ENCODE measurements around the gene COL24A1.

DNA sequence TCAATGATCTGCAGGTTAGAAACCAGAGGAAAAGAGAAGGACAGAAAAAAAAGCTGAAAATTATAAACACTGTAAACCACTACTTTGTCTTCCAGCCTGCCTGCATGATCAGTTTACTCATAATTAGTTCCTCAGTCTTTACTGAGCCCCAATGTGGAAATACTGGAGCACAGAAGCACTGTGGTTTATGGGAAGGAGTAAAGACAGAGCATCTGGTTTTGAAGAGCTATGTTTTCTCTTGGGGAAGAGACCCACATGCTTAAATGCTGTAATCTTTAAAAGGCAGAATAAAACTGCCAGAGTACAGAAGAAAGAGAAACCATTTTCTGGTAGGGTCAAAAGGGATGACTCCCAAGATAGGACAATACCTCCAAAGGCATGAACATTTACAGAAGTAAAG lies 289.4 kb downstream of the COL24A1 start:
- TF ChIP-seq CTCF (IDR thresholded peaks at IDR 0.05; ENCODE audit: control extremely low read depth in 1 of 3, insufficient read depth in 1 of 3, low read depth in 1 of 3, low read length in 3 of 3) (no peak), BRCA1 (IDR thresholded peaks at IDR 0.05; ENCODE audit: low read depth, low read length) (no peak), GABPA (IDR thresholded peaks at IDR 0.05; ENCODE audit: borderline replicate concordance, insufficient read depth, low read length) (no peak), CEBPB (IDR thresholded peaks at IDR 0.05; ENCODE audit: low read depth, low read length) (no peak), POLR2A (IDR thresholded peaks at IDR 0.05; ENCODE audit: control extremely low read depth in 1 of 2, low read depth in 2 of 2, low read length in 2 of 2) (no peak), KDM4A (IDR thresholded peaks at IDR 0.05; ENCODE audit: low read depth, low read length, severe bottlenecking) (no peak), RAD21 (IDR thresholded peaks at IDR 0.05 in 1 of 2, conservative IDR thresholded peaks at IDR 0.05 in 1 of 2; ENCODE audit: low read depth in 2 of 2, low read length in 2 of 2) (no peak), ZNF274 (IDR thresholded peaks at IDR 0.05; ENCODE audit: borderline replicate concordance, extremely low read depth, low read length) (no peak), TEAD4 (IDR thresholded peaks at IDR 0.05; ENCODE audit: low read depth, low read length) (no peak)

All from H1 (cell line).